Ovary (tissue), 9 donors: Measurements from ENCODE around the gene EXOC3L1. TPM values are rescaled to one million over a fixed set of nuclear protein-coding genes. Genes with fewer than 3 reads are reported as not detected.

Source experiments
- DNase-seq, 5 donors: peaks; one replicate each; pipeline ENCODE4 v3.0.0-alpha.2; 2019 to 2020
- H3K27ac ChIP-seq, 2 donors: fragments of 200-600 bp; one replicate each; pipeline versions ENCODE4 v1.5.1 to v1.8.0; 2019 to 2022
- H3K27me3 ChIP-seq: fragments of 200-600 bp; one replicate; pipeline ENCODE4 v1.8.0; 2022
- H3K36me3 ChIP-seq: fragments of 200-600 bp; sonication (generic); one replicate; pipeline ENCODE4 v1.5.1; 2019
- H3K4me1 ChIP-seq: one replicate; pipeline ENCODE4 v1.8.1; 2013; ENCODE audit warnings: mild to moderate bottlenecking, moderate library complexity; ENCODE audit not compliant: insufficient read depth
- H3K4me3 ChIP-seq: fragments of 200-600 bp; sonication (generic); one replicate; pipeline ENCODE4 v1.5.1; 2017
- H3K9me3 ChIP-seq, 2 donors: fragments of 200-600 bp in 1 of 2; sonication (generic) in 1 of 2; one replicate each; pipeline versions ENCODE4 v1.5.1 to v1.8.1; 2013 to 2019; ENCODE audit warnings: mild to moderate bottlenecking in 1 of 2, moderate library complexity in 1 of 2
- CTCF ChIP-seq, 3 donors: fragments of 450-650 bp in 2 of 3; fragments of 200-600 bp in 1 of 3; IDR thresholded peaks; one replicate each; pipeline versions ENCODE4 v1.5.1 to v1.8.0; 2016 to 2022; ENCODE audit warnings: antibody characterized with exemption in 3 of 3, mild to moderate bottlenecking in 1 of 3
- EP300 ChIP-seq: sonication (generic); formaldehyde crosslinking; IDR thresholded peaks from one replicate; pipeline ENCODE4 v1.6.1; 2017; ENCODE audit warnings: antibody characterized with exemption
- POLR2A ChIP-seq: fragments of 450-650 bp; IDR thresholded peaks from one replicate; pipeline ENCODE4 v1.6.1; 2017; ENCODE audit warnings: antibody characterized with exemption, mild to moderate bottlenecking, moderate library complexity
- WGBS, 3 donors: extraction: QIAGEN DNeasy Blood & Tissue Kit in 1 of 3; methylation state at CpG; one replicate each; pipeline versions ENCODE4 v1.1.5 to v1.1.7; 2013 to 2017; 5-methylcytosine and 5-hydroxymethylcytosine counted together
- intact Hi-C, 4 donors: fragments of 100-400 bp; cut with DNase I; formaldehyde crosslinking; loops; one replicate each; pipeline versions ENCODE4 v1.11.0 to v1.15.1; 2022 to 2023
- polyA plus RNA-seq, 2 donors: library from polyadenylated mRNA; stranded (reverse); fragments of 200-250 nt in 1 of 2; fragments of 350-450 nt in 1 of 2; fragmentation: Illumina TruSeq in 1 of 2; extraction: RNeasy Lipid Tissue Mini Kit (QIAGEN cat#74804) in 1 of 2; gene quantifications; one replicate each; pipeline ENCODE4 v1.2.3, GENCODE V29; 2013 to 2014
- total RNA-seq, 7 donors: library from RNA; depleted of rRNA in 2 of 7; stranded (reverse); fragments of >200 nt in 2 of 7; fragmentation: NEBNext Ultra II Directional in 3 of 7; extraction: Animal tissue kit (Norgen Biotek cat#: 25700) in 3 of 7; gene quantifications; one replicate each; pipeline versions ENCODE4 v1.1.0 to v1.2.4, GENCODE V29; 2016 to 2023
- donor health status: DM: no; HTN: no; CAD: no; lungs with moderate emphysema.
- donor health status: DM: no; HTN: no; CAD: no.
- donor health status: Bipolar disorder and iron deficiency.
- donor health status: DM: yes; HTN: yes; CAD: no.
- donor health status: DM: no; HTN: no; CAD: no.
- donor health status: DM: yes; HTN: yes; CAD: no.

Gene EXOC3L1
- total and polyA plus RNA-seq, 9 donors, result 0.32 to 33.0 (median 12.2) TPM

DNA sequence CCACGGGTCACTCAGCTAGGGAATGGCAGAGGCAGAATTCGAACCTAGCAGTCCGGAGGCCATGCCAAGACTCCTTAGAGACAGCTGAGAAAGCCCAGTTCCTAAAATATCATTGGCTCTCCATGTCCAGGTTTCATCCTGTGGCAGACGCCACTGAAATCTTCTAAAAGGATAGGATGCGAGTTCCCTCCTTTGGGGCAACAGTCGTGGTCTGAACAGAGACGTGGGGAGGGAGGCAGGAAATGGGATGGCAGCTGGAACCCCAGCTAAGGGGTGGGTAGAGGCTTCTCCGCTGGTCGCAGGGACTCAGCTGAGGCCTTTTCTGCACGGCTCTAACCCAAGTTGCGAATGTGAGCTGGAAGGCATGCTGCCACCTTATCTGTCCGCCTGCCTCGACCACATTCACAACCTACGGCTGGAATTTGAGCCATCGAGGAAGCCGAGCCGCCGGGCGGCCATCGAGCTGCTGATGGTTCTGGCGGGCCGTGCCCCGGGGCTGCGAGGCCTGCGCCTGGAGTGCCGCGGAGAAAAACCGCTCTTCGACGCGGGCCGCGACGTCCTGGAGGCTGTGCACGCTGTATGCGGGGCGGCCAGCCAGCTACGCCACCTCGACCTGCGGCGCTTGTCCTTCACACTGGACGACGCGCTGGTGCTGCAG lies 27.3 kb downstream of the EXOC3L1 start:
- 32 to 50% (median 40%) methylated on average over 35 to 44 of the region's 44 CpGs for WGBS, 3 donors
- Histone ChIP-seq H3K27me3 (no peaks in the 10 kb centered on the region), H3K27ac (peak overlapping the region in 1 of 2 donors; percentile 77), H3K4me3 (no peak overlapping the region), H3K36me3 (no peaks in the 10 kb centered on the region), H3K9me3 (no peaks in the 10 kb centered on the region), H3K4me1 (peaks cover 21% of the 10 kb centered on the region)
- DNase-seq, result no peak
- intact Hi-C loops, result no loop called here
- TF ChIP-seq POLR2A, result no peak
- TF ChIP-seq EP300, result no peak
- TF ChIP-seq CTCF (IDR thresholded peaks at IDR 0.05), result no peak

- Histone ChIP-seq H3K9me3 (no peaks in the 10 kb centered on the region), H3K4me1 (peaks cover 21% of the 10 kb centered on the region), H3K36me3 (no peaks in the 10 kb centered on the region), H3K4me3 (peak overlapping the region; percentile 81), H3K27me3 (no peaks in the 10 kb centered on the region), H3K27ac (no peak overlapping the region)
- peak in 2 of 5 donors; percentile 54 to 58 for DNase-seq
- intact Hi-C loops, result no loop called here
- no peak for TF ChIP-seq CTCF (IDR thresholded peaks at IDR 0.05)
- no peak for TF ChIP-seq POLR2A
- no peak for TF ChIP-seq EP300
- WGBS, 3 donors, result 54 to 56% (median 55%) methylated on average over 25 of the region's 25 CpGs
Observed at GRCh38 chr16:67161595-67162058, 28.3 kb downstream of the EXOC3L1 start.

GRCh38 chr16:67158637-67159600 lies 31.0 kb downstream of the EXOC3L1 start:
- TF ChIP-seq EP300 (no peak), POLR2A (no peak), CTCF (IDR thresholded peaks at IDR 0.05) (no peak)
- no peaks in the 10 kb centered on the region for H3K36me3 ChIP-seq
- peak overlapping the region; percentile 81 for H3K4me3 ChIP-seq
- intact Hi-C loops, result loop anchor here in 2 of 4 donors (5.0 to 10.0 kb wide), 3 partner anchors 197 to 264 kb away; partner anchors contain the start of gene CES3 (in 1 of the 2)
- no peaks in the 10 kb centered on the region for H3K27me3 ChIP-seq
- DNase-seq, result peak in 4 of 5 donors; percentile 48 to 68 (median 60)
- 8 to 10% (median 8%) methylated on average over 33 to 34 of the region's 34 CpGs for WGBS, 3 donors
- H3K27ac ChIP-seq, result no peak overlapping the region
- H3K4me1 ChIP-seq, result peaks cover 18% of the 10 kb centered on the region
- no peaks in the 10 kb centered on the region for H3K9me3 ChIP-seq

- 83 to 91% (median 87%) methylated on average over 7 of the region's 7 CpGs for WGBS, 3 donors
- no peaks in the 10 kb centered on the region for H3K27me3 ChIP-seq
- H3K4me3 ChIP-seq, result no peak overlapping the region
- no peak for DNase-seq
- no peaks in the 10 kb centered on the region for H3K36me3 ChIP-seq
- peaks cover 13% of the 10 kb centered on the region for H3K4me1 ChIP-seq
- no peak for TF ChIP-seq EP300
- no peak for TF ChIP-seq POLR2A
- TF ChIP-seq CTCF (IDR thresholded peaks at IDR 0.05), result no peak
- H3K27ac ChIP-seq, result no peak overlapping the region
- intact Hi-C loops, result loop anchor here in 2 of 4 donors (5.0 to 10.0 kb wide), 3 partner anchors 196 to 263 kb away; partner anchors contain the start of gene CES3 (in 1 of the 2)
- no peaks in the 10 kb centered on the region for H3K9me3 ChIP-seq
Observed at GRCh38 chr16:67157892-67158635, 31.9 kb downstream of the EXOC3L1 start.
